H9 (cell line): ENCODE measurements around the gene PIGS. TPM values are rescaled to one million over a fixed set of nuclear protein-coding genes. Genes with fewer than 3 reads are reported as not detected.

Experiments used
- DNase-seq: peaks from one replicate; pipeline ENCODE4 v3.0.0-alpha.2; 2017
- H2AFZ ChIP-seq: one replicate; pipeline ENCODE4 v1.6.1; 2013; ENCODE audit warnings: mild to moderate bottlenecking, low read length, control low read depth, moderate library complexity
- H2AK5ac ChIP-seq: 2 replicates; pipeline ENCODE4 v1.6.1; 2013; ENCODE audit warnings: low read length, control low read depth, mixed read lengths; ENCODE audit not compliant: insufficient read length
- H2BK120ac ChIP-seq: one replicate; pipeline ENCODE4 v1.6.1; 2013; ENCODE audit warnings: low read depth, mild to moderate bottlenecking, low read length, control low read depth, inconsistent platforms; ENCODE audit not compliant: poor library complexity, severe bottlenecking
- H2BK12ac ChIP-seq: 2 replicates; pipeline ENCODE4 v1.6.1; 2013; ENCODE audit warnings: low read length, control low read depth, mixed read lengths, low read depth; ENCODE audit not compliant: insufficient read length
- H2BK15ac ChIP-seq: 2 replicates; pipeline ENCODE4 v1.6.1; 2013; ENCODE audit warnings: low read depth, low read length, control low read depth
- H2BK20ac ChIP-seq: one replicate; pipeline ENCODE4 v1.6.1; 2013; ENCODE audit warnings: low read depth, mild to moderate bottlenecking, low read length, control low read depth, inconsistent platforms; ENCODE audit not compliant: poor library complexity, severe bottlenecking
- H2BK5ac ChIP-seq: 2 replicates; pipeline ENCODE4 v1.6.1; 2013; ENCODE audit warnings: low read length, control low read depth, mixed read lengths; ENCODE audit not compliant: insufficient read length
- H3K14ac ChIP-seq: 2 replicates; pipeline ENCODE4 v1.6.1; 2013; ENCODE audit warnings: low read length, control low read depth; ENCODE audit not compliant: insufficient read depth
- H3K18ac ChIP-seq: 2 replicates; pipeline ENCODE4 v1.6.1; 2013; ENCODE audit warnings: low read depth, mild to moderate bottlenecking, mixed read lengths, low read length, control low read depth; ENCODE audit not compliant: insufficient read length
- H3K23ac ChIP-seq: 2 replicates; pipeline ENCODE4 v1.6.1; 2013; ENCODE audit warnings: low read length, control low read depth, mixed read lengths, low read depth; ENCODE audit not compliant: insufficient read length
- H3K23me2 ChIP-seq: 2 replicates; pipeline ENCODE4 v1.6.1; 2013; ENCODE audit warnings: low read depth, mild to moderate bottlenecking, mixed read lengths, low read length, control low read depth; ENCODE audit not compliant: insufficient read length, poor library complexity, severe bottlenecking
- H3K27ac ChIP-seq: 2 replicates; pipeline ENCODE4 v1.5.1; 2013; ENCODE audit warnings: low read length, control low read depth, mixed read lengths, low read depth; ENCODE audit not compliant: insufficient read length
- H3K27me3 ChIP-seq: 2 replicates; pipeline ENCODE4 v1.6.1; 2013; ENCODE audit warnings: low read length, control low read depth, inconsistent platforms; ENCODE audit not compliant: insufficient read depth
- H3K4ac ChIP-seq: 2 replicates; pipeline ENCODE4 v1.6.1; 2013; ENCODE audit warnings: low read depth, mild to moderate bottlenecking, control low read depth, inconsistent platforms, low read length, moderate library complexity
- H3K4me1 ChIP-seq: 2 replicates; pipeline ENCODE4 v1.6.1; 2013; ENCODE audit warnings: low read length, control low read depth, inconsistent platforms; ENCODE audit not compliant: insufficient read depth
- H3K4me2 ChIP-seq: 2 replicates; pipeline ENCODE4 v1.6.1; 2013; ENCODE audit warnings: low read length, control low read depth, mixed read lengths; ENCODE audit not compliant: insufficient read length, insufficient read depth
- H3K56ac ChIP-seq: 2 replicates; pipeline ENCODE4 v1.6.1; 2013; ENCODE audit warnings: low read depth, mild to moderate bottlenecking, mixed read lengths, low read length, control low read depth; ENCODE audit not compliant: insufficient read length
- H3K79me1 ChIP-seq: 2 replicates; pipeline ENCODE4 v1.6.1; 2013; ENCODE audit warnings: low read depth, mild to moderate bottlenecking, moderate library complexity, low read length, control low read depth, inconsistent platforms; ENCODE audit not compliant: insufficient read depth, poor library complexity, severe bottlenecking
- H3K79me2 ChIP-seq: 2 replicates; pipeline ENCODE4 v1.6.1; 2013; ENCODE audit warnings: low read length, control low read depth, inconsistent platforms; ENCODE audit not compliant: insufficient read depth
- H3K9ac ChIP-seq: 2 replicates; pipeline ENCODE4 v1.6.1; 2013; ENCODE audit warnings: low read length, control low read depth, mixed read lengths; ENCODE audit not compliant: insufficient read length; ENCODE audit errors: extremely low read depth
- H3K9me3 ChIP-seq: one replicate; pipeline ENCODE4 v1.6.1; 2013; ENCODE audit warnings: low read depth, low read length, inconsistent platforms; ENCODE audit not compliant: control insufficient read depth
- H3T11ph ChIP-seq: one replicate; pipeline ENCODE4 v1.6.1; 2013; ENCODE audit warnings: mild to moderate bottlenecking, low read length, control low read depth, inconsistent platforms
- H4K20me1 ChIP-seq: one replicate; pipeline ENCODE4 v1.6.1; 2013; ENCODE audit not compliant: control insufficient read depth, insufficient read length, insufficient read depth
- H4K5ac ChIP-seq: 2 replicates; pipeline ENCODE4 v1.6.1; 2013; ENCODE audit warnings: low read depth, mild to moderate bottlenecking, mixed read lengths, low read length, control low read depth; ENCODE audit not compliant: insufficient read length
- H4K8ac ChIP-seq: replicated peaks from 2 replicates; pipeline ENCODE4 v1.6.1; 2013; ENCODE audit warnings: low read length, control low read depth, mixed read lengths, low read depth; ENCODE audit not compliant: insufficient read length
- H4K91ac ChIP-seq: 2 replicates; pipeline ENCODE4 v1.6.1; 2013; ENCODE audit warnings: low read depth, mild to moderate bottlenecking, moderate library complexity, mixed read lengths, low read length, control low read depth; ENCODE audit not compliant: insufficient read length
- H3K27ac Mint-ChIP-seq, 3 experiments: 2 replicates in 2 of 3; 3 replicates in 1 of 3; pipeline ENCODE4 v1.8.0; 2020 to 2021; ENCODE audit warnings: mixed read lengths in 3 of 3, mild to moderate bottlenecking in 1 of 3, moderate library complexity in 1 of 3
- H3K27me3 Mint-ChIP-seq: 2 replicates; pipeline ENCODE4 v1.8.0; 2021; ENCODE audit warnings: low read depth, mild to moderate bottlenecking, moderate library complexity, mixed read lengths
- H3K36me3 Mint-ChIP-seq, 3 experiments: 2 replicates in 2 of 3; 3 replicates in 1 of 3; pipeline ENCODE4 v1.8.0; 2020 to 2021; ENCODE audit warnings: low read depth in 3 of 3, mixed read lengths in 3 of 3; ENCODE audit not compliant: insufficient read depth in 1 of 3
- H3K4me1 Mint-ChIP-seq, 2 experiments: 2 replicates each; pipeline ENCODE4 v1.8.0; 2020; ENCODE audit warnings: mixed read lengths in 2 of 2
- H3K4me3 Mint-ChIP-seq, 2 experiments: 2 replicates in 1 of 2; 3 replicates in 1 of 2; pipeline ENCODE4 v1.8.0; 2020 to 2021; ENCODE audit warnings: mild to moderate bottlenecking in 2 of 2, mixed read lengths in 2 of 2, moderate library complexity in 1 of 2
- H3K9me3 Mint-ChIP-seq, 2 experiments: 2 replicates in 1 of 2; 3 replicates in 1 of 2; pipeline ENCODE4 v1.8.0; 2020; ENCODE audit warnings: mild to moderate bottlenecking in 2 of 2, mixed read lengths in 2 of 2, moderate library complexity in 1 of 2
- WGBS: extraction: QIAGEN DNeasy Blood & Tissue Kit; methylation state at CpG from one replicate; pipeline ENCODE4 v1.1.7; 2013; ENCODE audit warnings: missing lambda C conversion rate, low lambda C conversion rate, mixed read lengths; ENCODE audit not compliant: insufficient read length; ENCODE audit errors: extremely low coverage; 5-methylcytosine and 5-hydroxymethylcytosine counted together
- total RNA-seq: library from RNA; stranded (reverse); gene quantifications from 2 replicates; pipeline ENCODE4 v1.2.1, GENCODE V29; 2021
- TF ChIP-seq, protein P1 (sequence below): fragments of 200-600 bp; sonication (generic); conservative IDR thresholded peaks from 3 replicates; pipeline ENCODE4 v1.8.0; 2021; ENCODE audit warnings: antibody characterized with exemption, mild to moderate bottlenecking

The PIGS gene
- total RNA-seq, 1 experiment from 2014 or later: 45.8 TPM

DNA sequence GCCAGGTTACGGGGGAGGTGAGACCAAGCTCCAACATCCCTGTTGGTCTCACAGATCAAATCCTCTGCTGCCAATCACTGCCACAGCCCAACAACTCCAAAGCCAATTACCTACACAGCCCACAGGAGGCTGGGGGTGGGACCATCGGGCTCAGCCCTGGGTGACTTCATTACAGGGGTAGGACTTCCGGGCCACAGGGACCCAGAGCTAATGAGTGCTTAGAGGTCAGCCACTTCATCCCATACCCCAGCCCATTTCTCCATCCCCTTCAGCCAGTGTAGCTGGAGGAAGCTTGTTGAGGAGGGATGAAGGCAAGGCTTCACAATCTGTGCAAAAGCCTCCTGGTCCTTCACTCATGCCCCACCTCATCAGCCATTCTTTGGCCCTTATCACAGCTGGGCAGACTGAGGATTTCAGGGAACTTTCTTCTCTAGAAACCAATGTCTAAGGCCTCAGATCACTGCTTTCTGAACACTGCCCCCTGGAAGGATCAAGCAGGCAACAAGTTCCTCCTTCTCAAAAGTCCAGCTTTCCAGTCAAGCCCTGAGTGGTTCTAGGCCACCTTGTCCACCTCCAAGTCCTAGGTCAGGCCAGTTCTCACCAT lies 59.4 kb downstream of the PIGS start:
- H3K9ac ChIP-seq: no peak overlapping the region
- H3K4ac ChIP-seq: no peak overlapping the region
- peaks cover 5 to 18% of the 10 kb centered on the region in 2 experiments; a peak in 2 of 4 replicates for H3K4me1 Mint-ChIP-seq
- no peaks in the 10 kb centered on the region for H4K20me1 ChIP-seq
- WGBS: no CpG with 5 or more reads among the region's 3 CpGs
- H3K36me3 Mint-ChIP-seq: no peaks in the 10 kb centered on the region
- no peak overlapping the region for H3K56ac ChIP-seq
- no peak overlapping the region for H2BK120ac ChIP-seq
- no peak overlapping the region for H4K8ac ChIP-seq
- H3K14ac ChIP-seq: no peak overlapping the region
- TF ChIP-seq, protein P1, sequence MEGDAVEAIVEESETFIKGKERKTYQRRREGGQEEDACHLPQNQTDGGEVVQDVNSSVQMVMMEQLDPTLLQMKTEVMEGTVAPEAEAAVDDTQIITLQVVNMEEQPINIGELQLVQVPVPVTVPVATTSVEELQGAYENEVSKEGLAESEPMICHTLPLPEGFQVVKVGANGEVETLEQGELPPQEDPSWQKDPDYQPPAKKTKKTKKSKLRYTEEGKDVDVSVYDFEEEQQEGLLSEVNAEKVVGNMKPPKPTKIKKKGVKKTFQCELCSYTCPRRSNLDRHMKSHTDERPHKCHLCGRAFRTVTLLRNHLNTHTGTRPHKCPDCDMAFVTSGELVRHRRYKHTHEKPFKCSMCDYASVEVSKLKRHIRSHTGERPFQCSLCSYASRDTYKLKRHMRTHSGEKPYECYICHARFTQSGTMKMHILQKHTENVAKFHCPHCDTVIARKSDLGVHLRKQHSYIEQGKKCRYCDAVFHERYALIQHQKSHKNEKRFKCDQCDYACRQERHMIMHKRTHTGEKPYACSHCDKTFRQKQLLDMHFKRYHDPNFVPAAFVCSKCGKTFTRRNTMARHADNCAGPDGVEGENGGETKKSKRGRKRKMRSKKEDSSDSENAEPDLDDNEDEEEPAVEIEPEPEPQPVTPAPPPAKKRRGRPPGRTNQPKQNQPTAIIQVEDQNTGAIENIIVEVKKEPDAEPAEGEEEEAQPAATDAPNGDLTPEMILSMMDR: no peak
- no peak overlapping the region for H2AK5ac ChIP-seq
- H3K79me2 ChIP-seq: no peaks in the 10 kb centered on the region
- H2BK5ac ChIP-seq: no peak overlapping the region
- no peak overlapping the region for H3K27ac Mint-ChIP-seq
- no peak overlapping the region for H2AFZ ChIP-seq
- H2BK12ac ChIP-seq: no peak overlapping the region
- H3K23me2 ChIP-seq: no peaks in the 10 kb centered on the region
- H3K4me2 ChIP-seq: no peak overlapping the region
- H3K27me3 Mint-ChIP-seq: peaks cover 36% of the 10 kb centered on the region
- no peak overlapping the region for H3K18ac ChIP-seq
- no peak overlapping the region for H2BK20ac ChIP-seq
- H3K23ac ChIP-seq: no peak overlapping the region
- no peak for DNase-seq
- H3K27ac ChIP-seq: no peak overlapping the region
- H4K91ac ChIP-seq: no peak overlapping the region
- H2BK15ac ChIP-seq: no peak overlapping the region
- no peaks in the 10 kb centered on the region for H3K9me3 ChIP-seq
- no peaks in the 10 kb centered on the region; the same call in 1 of the 2 replicates for H3K4me1 ChIP-seq
- no peak overlapping the region for H3T11ph ChIP-seq
- no peaks in the 10 kb centered on the region for H3K79me1 ChIP-seq
- H3K9me3 Mint-ChIP-seq: peaks cover 2 to 5% of the 10 kb centered on the region in 2 experiments; a peak in 1 of 5 replicates
- H3K27me3 ChIP-seq: no peaks in the 10 kb centered on the region
- no peak overlapping the region for H3K4me3 Mint-ChIP-seq
- H4K5ac ChIP-seq: no peak overlapping the region
